B cell (primary cell): ENCODE measurements around the gene ISG15. TPM values are rescaled to one million over a fixed set of nuclear protein-coding genes. Genes with fewer than 3 reads are reported as not detected.
A peak's percentile ranks its signal among the peaks of the same experiment; 100 is the strongest.

ENCODE experiments used
- ATAC-seq: fragments of 200-7000 bp; cut with Tn5 transposase; one replicate; pipeline ENCODE4 v1.10.0; 2021; ENCODE audit warnings: low read depth, mild to moderate bottlenecking, moderate number of reproducible peaks, moderate library complexity
- CTCF ChIA-PET: fragments of 350-600 bp; sonication (Branson Sonifier 250); formaldehyde crosslinking; loops from one replicate; lab custom pipeline; 2021; ENCODE audit warnings: antibody characterized with exemption, inconsistent platforms; lab: Charles Lee
- POLR2A ChIA-PET: fragments of 350-600 bp; sonication (Branson Sonifier 250); formaldehyde crosslinking; loops from one replicate; lab custom pipeline; 2021; ENCODE audit warnings: antibody characterized with exemption; lab: Charles Lee
- DNase-seq: peaks from one replicate; pipeline ENCODE4 v3.0.0; 2013
- H2AFZ ChIP-seq: 2 replicates; pipeline ENCODE4 v1.6.1; 2012; ENCODE audit warnings: mild to moderate bottlenecking, low read depth, low read length; ENCODE audit not compliant: insufficient read depth, poor library complexity, severe bottlenecking
- H3K27ac ChIP-seq, 2 donors: 1 replicate in 1 of 2; 2 replicates in 1 of 2; pipeline ENCODE4 v1.5.1; 2012 to 2013; ENCODE audit warnings: low read length in 2 of 2, mild to moderate bottlenecking in 2 of 2, moderate library complexity in 1 of 2
- H3K27me3 ChIP-seq, 4 experiments: fragments of 200-600 bp in 1 of 4; sonication (generic) in 1 of 4; replicated peaks in 1 of 4; 1 replicate in 2 of 4; 2 replicates in 2 of 4; pipeline versions ENCODE4 v1.6.1 to v1.7.0; 2013 to 2016; ENCODE audit warnings: low read length in 3 of 4, mild to moderate bottlenecking in 2 of 4, mixed read lengths in 1 of 4, moderate library complexity in 1 of 4; ENCODE audit not compliant: insufficient read depth in 4 of 4, control insufficient read depth in 3 of 4; ENCODE audit errors: control extremely low read depth in 1 of 4
- H3K36me3 ChIP-seq, 2 experiments: replicated peaks in 1 of 2; 1 replicate in 1 of 2; 2 replicates in 1 of 2; pipeline versions ENCODE4 v1.6.1 to v1.7.1; 2013; ENCODE audit warnings: low read length in 1 of 2; ENCODE audit not compliant: insufficient read depth in 2 of 2, control insufficient read depth in 1 of 2; ENCODE audit errors: control extremely low read depth in 1 of 2, extremely low read depth in 1 of 2
- H3K4me1 ChIP-seq, 2 donors: fragments of 200-600 bp in 1 of 2; sonication (generic) in 1 of 2; 1 replicate in 1 of 2; 2 replicates in 1 of 2; pipeline versions ENCODE4 v1.5.1 to v1.6.1; 2013 to 2017; ENCODE audit warnings: low read length in 2 of 2; ENCODE audit not compliant: control insufficient read depth in 2 of 2, insufficient read depth in 2 of 2
- H3K4me2 ChIP-seq: replicated peaks from 2 replicates; pipeline ENCODE3; 2012; ENCODE audit warnings: mild to moderate bottlenecking, low read depth, low read length; ENCODE audit not compliant: poor library complexity, severe bottlenecking
- H3K4me3 ChIP-seq, 5 experiments: fragments of 200-600 bp in 1 of 5; sonication (generic) in 1 of 5; 1 replicate in 3 of 5; 2 replicates in 2 of 5; pipeline versions ENCODE4 v1.5.1 to v1.7.0; 2011 to 2016; ENCODE audit warnings: low read length in 4 of 5, mild to moderate bottlenecking in 4 of 5, low read depth in 2 of 5, control low read depth in 1 of 5, moderate library complexity in 1 of 5; ENCODE audit not compliant: insufficient read depth in 1 of 5; ENCODE audit errors: control extremely low read depth in 1 of 5, extremely low read depth in 1 of 5
- H3K79me2 ChIP-seq: fragments of 200-600 bp; sonication (generic); one replicate; pipeline ENCODE4 v1.6.0; 2016; ENCODE audit warnings: low read length; ENCODE audit not compliant: control insufficient read depth, insufficient read depth
- H3K9ac ChIP-seq: fragments of 200-600 bp; sonication (generic); 2 replicates; pipeline ENCODE4 v1.6.1; 2017; ENCODE audit warnings: mild to moderate bottlenecking, low read length, moderate library complexity
- H3K9me3 ChIP-seq, 3 donors: one replicate each; pipeline versions ENCODE4 v1.6.1 to v1.7.1; 2013; ENCODE audit warnings: low read length in 2 of 3; ENCODE audit not compliant: control insufficient read depth in 2 of 3, insufficient read depth in 1 of 3; ENCODE audit errors: control extremely low read depth in 1 of 3
- H4K20me1 ChIP-seq: 2 replicates; pipeline ENCODE4 v1.6.0; 2012; ENCODE audit warnings: mild to moderate bottlenecking, low read length; ENCODE audit not compliant: insufficient read depth, control insufficient read depth, poor library complexity, severe bottlenecking
- H3K27ac Mint-ChIP-seq: one replicate; pipeline ENCODE4 v1.8.0; 2021; ENCODE audit warnings: mixed read lengths
- H3K27me3 Mint-ChIP-seq: one replicate; pipeline ENCODE4 v1.8.0; 2021; ENCODE audit warnings: mixed read lengths
- H3K4me1 Mint-ChIP-seq: one replicate; pipeline ENCODE4 v1.8.0; 2021; ENCODE audit warnings: mixed read lengths
- H3K4me3 Mint-ChIP-seq: one replicate; pipeline ENCODE4 v1.8.0; 2021; ENCODE audit warnings: mixed read lengths
- H3K9me3 Mint-ChIP-seq: one replicate; pipeline ENCODE4 v1.8.0; 2022; ENCODE audit warnings: mixed read lengths; ENCODE audit not compliant: insufficient read depth
- EZH2 ChIP-seq: IDR thresholded peaks from 2 replicates; pipeline ENCODE4 v1.6.1; 2012; ENCODE audit warnings: borderline replicate concordance, low read depth, mild to moderate bottlenecking, moderate library complexity, low read length; ENCODE audit not compliant: insufficient read depth, poor library complexity, severe bottlenecking
- WGBS: methylation state at CpG from one replicate; pipeline ENCODE4 v1.1.5; 2013; ENCODE audit warnings: missing lambda C conversion rate; ENCODE audit not compliant: insufficient coverage; 5-methylcytosine and 5-hydroxymethylcytosine counted together
- intact Hi-C: fragments of 100-400 bp; cut with micrococcal nuclease; formaldehyde crosslinking; loops from one replicate; pipeline ENCODE4 v1.10.0; 2022
- polyA plus RNA-seq: library from polyadenylated mRNA; depleted of rRNA; stranded (reverse); fragments of >200 nt; gene quantifications from 2 replicates; pipeline ENCODE4 v1.2.3, GENCODE V29; 2012
- total RNA-seq, 2 donors: library from RNA; stranded (reverse); fragments of 120-200 nt in 1 of 2; gene quantifications; 1 replicate in 1 of 2; 2 replicates in 1 of 2; pipeline versions ENCODE4 v1.2.3 to v1.2.4, GENCODE V29; 2013 to 2022
- TF ChIP-seq, protein P1 (sequence below): fragments of 200-600 bp; IDR thresholded peaks from one replicate; pipeline ENCODE4 v1.8.0; 2022; ENCODE audit warnings: antibody characterized with exemption, mild to moderate bottlenecking

ISG15 gene
- total and polyA plus RNA-seq, 2 donors (not counting 1 experiment from before 2014, with no cell fraction given): 28.3 to 91.4 TPM

DNA sequence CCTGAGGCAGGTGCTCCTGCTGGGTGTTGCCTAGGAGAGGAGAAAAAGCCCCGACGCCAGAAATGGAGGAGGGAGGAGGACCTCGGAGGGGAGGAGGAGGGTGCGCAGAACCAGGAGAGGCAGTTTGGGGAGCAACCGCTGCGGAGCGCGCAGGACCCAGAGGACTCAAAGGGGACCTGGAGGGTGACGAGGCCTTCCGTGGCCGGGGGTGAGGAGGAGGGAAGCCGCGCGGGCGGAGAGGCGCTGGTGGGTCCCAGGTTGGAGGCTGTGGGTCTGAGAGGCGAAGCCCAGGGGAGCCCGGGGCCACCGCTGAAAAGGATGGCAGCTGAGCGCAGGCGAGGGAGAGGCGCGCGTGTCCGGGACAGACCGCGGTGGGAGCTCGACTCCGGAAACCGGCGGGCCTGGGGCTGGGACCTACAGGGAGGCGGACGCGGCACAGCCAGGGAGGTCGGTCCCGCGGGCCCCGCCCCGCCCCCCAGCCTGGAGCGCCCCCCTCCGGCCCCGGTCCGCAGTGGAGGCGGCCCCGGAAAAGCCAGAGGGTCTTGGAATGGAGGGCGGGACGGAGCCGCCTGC is 45.7 kb downstream of the ISG15 start:
- Histone ChIP-seq H3K9ac (peak overlapping the region; percentile 66), H4K20me1 (no peaks in the 10 kb centered on the region), H3K27ac (no peak overlapping the region), H3K27me3 (peaks cover 0 to 56% (median 28%) of the 10 kb centered on the region in 4 experiments), H3K4me3 (peak overlapping the region in 4 of 5 experiments; percentile 31 to 60 (median 51)), H3K36me3 (no peaks in the 10 kb centered on the region), H3K79me2 (no peaks in the 10 kb centered on the region), H3K4me1 (peaks cover 32 to 38% of the 10 kb centered on the region in 2 donors), H3K9me3 (peaks cover 0 to 20% (median 0%) of the 10 kb centered on the region in 3 donors), H3K4me2 (peak overlapping the region; percentile 95), H2AFZ (peak overlapping the region; percentile 81)
- ATAC-seq (peak; percentile 34), DNase-seq (no peak)
- Mint-ChIP-seq H3K4me1 (peaks cover 18% of the 10 kb centered on the region), H3K27ac (no peak overlapping the region), H3K27me3 (peaks cover 7% of the 10 kb centered on the region), H3K4me3 (peak overlapping the region; percentile 82), H3K9me3 (no peaks in the 10 kb centered on the region)
- POLR2A ChIA-PET: interaction anchor here (0.9 to 1.4 kb wide), 2 partner anchors 15 to 18 kb away, joined by 3 read pairs; no protein-coding TSS in a partner anchor
- CTCF ChIA-PET: interaction anchor here (1.2 to 2.0 kb wide), 5 partner anchors 18 to 316 kb away, joined by 3 to 7 read pairs (median 6); partner anchors contain the start of gene AURKAIP1
- WGBS: 2% methylated on average over 46 of the region's 48 CpGs
- TF ChIP-seq, protein P1, sequence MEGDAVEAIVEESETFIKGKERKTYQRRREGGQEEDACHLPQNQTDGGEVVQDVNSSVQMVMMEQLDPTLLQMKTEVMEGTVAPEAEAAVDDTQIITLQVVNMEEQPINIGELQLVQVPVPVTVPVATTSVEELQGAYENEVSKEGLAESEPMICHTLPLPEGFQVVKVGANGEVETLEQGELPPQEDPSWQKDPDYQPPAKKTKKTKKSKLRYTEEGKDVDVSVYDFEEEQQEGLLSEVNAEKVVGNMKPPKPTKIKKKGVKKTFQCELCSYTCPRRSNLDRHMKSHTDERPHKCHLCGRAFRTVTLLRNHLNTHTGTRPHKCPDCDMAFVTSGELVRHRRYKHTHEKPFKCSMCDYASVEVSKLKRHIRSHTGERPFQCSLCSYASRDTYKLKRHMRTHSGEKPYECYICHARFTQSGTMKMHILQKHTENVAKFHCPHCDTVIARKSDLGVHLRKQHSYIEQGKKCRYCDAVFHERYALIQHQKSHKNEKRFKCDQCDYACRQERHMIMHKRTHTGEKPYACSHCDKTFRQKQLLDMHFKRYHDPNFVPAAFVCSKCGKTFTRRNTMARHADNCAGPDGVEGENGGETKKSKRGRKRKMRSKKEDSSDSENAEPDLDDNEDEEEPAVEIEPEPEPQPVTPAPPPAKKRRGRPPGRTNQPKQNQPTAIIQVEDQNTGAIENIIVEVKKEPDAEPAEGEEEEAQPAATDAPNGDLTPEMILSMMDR: peak; percentile 66
- TF ChIP-seq EZH2: no peak
- intact Hi-C loops: loop anchor here (1.0 kb wide), 1 partner anchor 10 kb away; no protein-coding TSS in a partner anchor
